Rectal smooth muscle tissue (tissue), 1 donor: ENCODE measurements around the gene MMP2.

Experiments used
- H3K27ac ChIP-seq: one replicate; pipeline ENCODE4 v1.7.0; 2013; ENCODE audit warnings: low read depth, low read length, inconsistent platforms
- H3K27me3 ChIP-seq: one replicate; pipeline ENCODE4 v1.7.0; 2013; ENCODE audit warnings: low read length; ENCODE audit not compliant: control insufficient read depth, insufficient read depth
- H3K36me3 ChIP-seq: one replicate; pipeline ENCODE4 v1.7.0; 2013; ENCODE audit warnings: low read length; ENCODE audit not compliant: control insufficient read depth, insufficient read depth
- H3K4me1 ChIP-seq: one replicate; pipeline ENCODE4 v1.7.0; 2013; ENCODE audit warnings: low read length; ENCODE audit not compliant: control insufficient read depth, insufficient read depth
- H3K4me3 ChIP-seq: one replicate; pipeline ENCODE4 v1.7.0; 2013; ENCODE audit warnings: low read length
- H3K9ac ChIP-seq: one replicate; pipeline ENCODE4 v1.7.0; 2013; ENCODE audit warnings: low read length

Gene MMP2

DNA sequence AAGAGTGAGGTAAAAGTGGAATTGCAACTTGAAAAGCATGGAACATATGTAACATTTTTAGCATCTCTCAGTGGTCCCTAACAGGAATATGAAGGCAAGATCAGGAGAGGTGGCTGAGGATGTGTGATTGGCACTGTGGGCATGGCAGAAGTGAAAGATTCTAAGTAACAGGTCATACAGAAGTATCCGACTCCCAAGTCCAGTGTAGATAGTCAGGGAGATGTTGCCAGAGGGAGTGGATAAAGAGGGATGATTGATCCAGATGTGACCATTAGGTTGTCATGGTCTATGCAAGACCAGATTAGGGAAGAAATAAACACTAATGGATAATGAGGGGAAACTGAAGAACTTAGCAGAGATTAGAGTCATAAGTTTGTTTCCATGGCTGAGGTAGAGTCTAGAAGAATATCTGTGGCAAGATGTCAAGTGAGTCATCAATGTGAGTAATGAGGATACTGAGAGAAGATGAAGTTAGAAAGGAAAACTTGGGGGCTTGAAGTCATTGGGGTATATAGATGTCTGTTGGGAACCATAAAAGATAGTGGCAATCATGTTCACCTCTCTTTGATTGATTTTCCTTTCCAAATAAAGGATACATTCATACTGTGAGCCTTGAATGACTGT, 63.6 kb downstream of the MMP2 start:
- Histone ChIP-seq H3K27me3 (no peaks in the 10 kb centered on the region), H3K27ac (no peak overlapping the region), H3K9ac (no peak overlapping the region), H3K4me1 (no peaks in the 10 kb centered on the region), H3K4me3 (no peak overlapping the region), H3K36me3 (peaks cover 2% of the 10 kb centered on the region)

DNA sequence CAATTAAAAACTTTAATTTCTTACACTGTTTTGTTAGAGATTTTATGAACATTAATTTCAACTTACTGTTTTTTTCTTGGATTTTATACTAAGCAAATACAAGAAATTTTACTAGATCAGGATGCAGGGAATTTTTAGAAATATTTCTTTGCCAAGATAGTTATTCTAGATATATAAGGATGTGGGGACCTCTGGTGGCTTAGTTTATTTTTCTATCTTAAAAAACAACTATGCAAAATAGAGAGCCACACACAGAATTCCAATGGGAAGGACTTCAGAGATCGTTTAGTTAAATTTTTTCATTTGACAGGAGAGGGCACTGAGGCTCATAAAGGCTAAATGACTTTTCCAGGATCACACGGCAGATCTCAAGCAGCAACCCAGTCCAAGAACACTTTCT, 64.5 kb downstream of the MMP2 start:
- no peak overlapping the region for H3K9ac ChIP-seq
- H3K4me1 ChIP-seq, result no peaks in the 10 kb centered on the region
- H3K27ac ChIP-seq, result no peak overlapping the region
- no peaks in the 10 kb centered on the region for H3K36me3 ChIP-seq
- no peaks in the 10 kb centered on the region for H3K27me3 ChIP-seq
- H3K4me3 ChIP-seq, result no peak overlapping the region

DNA sequence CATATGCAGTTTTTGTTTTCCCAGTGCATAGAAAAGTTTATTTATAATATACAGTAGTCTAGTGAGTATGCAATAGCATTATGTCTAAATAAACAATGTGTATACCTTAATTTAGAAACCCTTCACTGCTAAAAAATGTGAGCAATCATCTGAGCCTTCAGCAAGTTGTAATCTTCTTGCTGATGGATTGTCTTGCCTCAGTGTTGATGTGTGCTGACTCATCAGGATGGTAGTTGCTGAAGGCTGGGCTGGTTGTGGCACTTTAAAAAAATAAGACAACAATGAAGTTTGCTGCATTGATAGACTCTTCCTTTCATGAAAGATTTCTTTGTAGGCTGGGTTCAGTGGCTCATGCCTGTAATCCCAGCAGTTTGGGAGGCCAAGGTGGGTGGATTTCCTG, 73.6 kb downstream of the MMP2 start:
- Histone ChIP-seq H3K27ac (no peak overlapping the region), H3K27me3 (no peaks in the 10 kb centered on the region), H3K4me3 (no peak overlapping the region), H3K9ac (no peak overlapping the region), H3K36me3 (no peaks in the 10 kb centered on the region), H3K4me1 (no peaks in the 10 kb centered on the region)

DNA sequence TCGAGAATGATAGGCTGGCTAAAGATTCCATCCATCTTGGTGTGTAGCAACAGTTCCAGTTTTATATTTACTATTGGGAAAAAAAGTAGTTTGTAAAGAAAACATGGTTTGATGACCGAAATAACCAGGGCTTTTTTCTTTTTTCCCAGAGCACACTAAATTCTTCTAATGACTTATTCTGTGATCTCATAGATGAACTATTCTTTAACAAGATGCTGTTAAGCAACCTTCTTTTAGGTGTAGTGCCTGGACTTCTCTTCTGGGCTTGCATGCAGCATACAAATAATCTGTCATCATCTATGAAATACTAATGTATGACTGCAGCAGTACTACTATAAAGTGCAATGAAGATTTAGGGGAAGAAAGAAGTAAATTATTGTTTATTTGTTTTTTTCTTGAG, 76.4 kb downstream of the MMP2 start:
- H3K27me3 ChIP-seq, result no peaks in the 10 kb centered on the region
- no peak overlapping the region for H3K9ac ChIP-seq
- peaks cover 3% of the 10 kb centered on the region for H3K4me1 ChIP-seq
- no peak overlapping the region for H3K4me3 ChIP-seq
- no peak overlapping the region for H3K27ac ChIP-seq
- H3K36me3 ChIP-seq, result no peaks in the 10 kb centered on the region
